Right atrium auricular region (tissue), 2 donors: ENCODE data around the gene SAMD14. TPM values are rescaled to one million over a fixed set of nuclear protein-coding genes. Genes with fewer than 3 reads are reported as not detected.

ENCODE experiments used
- DNase-seq: peaks from one replicate; pipeline ENCODE4 v3.0.0-alpha.2; 2019; ENCODE audit warnings: low spot score
- H3K27ac ChIP-seq, 2 donors: fragments of 200-600 bp; sonication (generic); 1 replicate in 1 of 2; 2 replicates in 1 of 2; pipeline ENCODE4 v1.5.1; 2016 to 2019
- H3K27me3 ChIP-seq, 2 donors: fragments of 200-600 bp; sonication (generic); one replicate each; pipeline versions ENCODE4 v1.5.1 to v1.6.0; 2017 to 2019
- H3K36me3 ChIP-seq: fragments of 200-600 bp; sonication (generic); one replicate; pipeline ENCODE4 v1.5.1; 2016
- H3K4me1 ChIP-seq, 2 donors: fragments of 200-600 bp; sonication (generic); one replicate each; pipeline versions ENCODE4 v1.5.1 to v1.6.0; 2017 to 2019
- H3K4me3 ChIP-seq, 2 donors: fragments of 200-600 bp; sonication (generic); 1 replicate in 1 of 2; 2 replicates in 1 of 2; pipeline ENCODE4 v1.5.1; 2017 to 2019; ENCODE audit warnings: mild to moderate bottlenecking in 1 of 2, moderate library complexity in 1 of 2
- H3K9me3 ChIP-seq, 2 donors: fragments of 200-600 bp; sonication (generic); one replicate each; pipeline ENCODE4 v1.5.1; 2019
- total RNA-seq, 2 donors: library from RNA; depleted of rRNA; stranded (reverse); fragments of >200 nt; gene quantifications; one replicate each; pipeline ENCODE4 v1.1.0, GENCODE V29; 2016
- TF ChIP-seq, protein P1 (sequence below), 2 donors: fragments of 200-600 bp; sonication (generic); IDR thresholded peaks; one replicate each; pipeline ENCODE4 v1.5.1; 2019; ENCODE audit warnings: antibody characterized with exemption in 2 of 2

Gene SAMD14
- total RNA-seq, 2 donors from 2014 or later: 0.78 to 1.1 TPM

DNA sequence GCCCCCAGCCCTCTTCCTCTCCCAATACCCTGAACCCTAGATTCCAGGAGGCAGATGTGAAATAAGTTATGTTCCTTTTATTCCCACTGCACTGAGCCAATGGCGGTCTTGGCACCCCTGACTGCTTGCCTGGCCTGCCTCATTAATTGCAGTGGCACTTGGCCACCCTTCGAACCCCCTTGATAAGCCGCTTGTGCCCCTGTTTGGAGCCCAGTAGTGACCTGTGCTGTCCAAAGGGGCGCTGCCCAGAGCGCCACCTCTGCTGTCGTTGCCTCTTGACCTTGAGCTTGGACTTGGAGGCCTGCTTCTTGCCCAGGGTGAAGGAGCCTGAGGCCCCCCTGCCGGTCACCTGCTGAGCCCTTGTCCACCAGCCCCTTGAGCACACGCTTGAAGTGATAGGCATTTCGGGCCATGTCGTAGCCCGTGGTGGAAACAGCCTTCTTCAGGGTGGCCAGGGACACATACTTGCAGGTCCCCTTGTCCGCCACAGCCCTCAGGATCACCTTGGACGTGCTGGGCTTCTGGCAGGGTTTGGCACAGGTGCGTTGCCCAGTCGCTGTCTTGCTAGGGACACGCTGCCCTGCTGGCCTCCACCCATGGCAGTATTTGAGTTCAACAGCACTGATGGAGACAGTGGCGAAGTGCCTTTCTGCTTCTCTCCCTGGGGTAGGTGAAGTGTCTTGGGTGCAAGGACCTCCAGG, 41.6 kb upstream of the SAMD14 start:
- Histone ChIP-seq H3K9me3 (no peaks in the 10 kb centered on the region), H3K4me1 (peaks cover 0 to 61% of the 10 kb centered on the region in 2 donors), H3K27ac (peak overlapping the region; percentile 74 to 90), H3K36me3 (no peaks in the 10 kb centered on the region), H3K27me3 (no peaks in the 10 kb centered on the region), H3K4me3 (no peak overlapping the region)
- no peak for DNase-seq
- TF ChIP-seq, protein P1, sequence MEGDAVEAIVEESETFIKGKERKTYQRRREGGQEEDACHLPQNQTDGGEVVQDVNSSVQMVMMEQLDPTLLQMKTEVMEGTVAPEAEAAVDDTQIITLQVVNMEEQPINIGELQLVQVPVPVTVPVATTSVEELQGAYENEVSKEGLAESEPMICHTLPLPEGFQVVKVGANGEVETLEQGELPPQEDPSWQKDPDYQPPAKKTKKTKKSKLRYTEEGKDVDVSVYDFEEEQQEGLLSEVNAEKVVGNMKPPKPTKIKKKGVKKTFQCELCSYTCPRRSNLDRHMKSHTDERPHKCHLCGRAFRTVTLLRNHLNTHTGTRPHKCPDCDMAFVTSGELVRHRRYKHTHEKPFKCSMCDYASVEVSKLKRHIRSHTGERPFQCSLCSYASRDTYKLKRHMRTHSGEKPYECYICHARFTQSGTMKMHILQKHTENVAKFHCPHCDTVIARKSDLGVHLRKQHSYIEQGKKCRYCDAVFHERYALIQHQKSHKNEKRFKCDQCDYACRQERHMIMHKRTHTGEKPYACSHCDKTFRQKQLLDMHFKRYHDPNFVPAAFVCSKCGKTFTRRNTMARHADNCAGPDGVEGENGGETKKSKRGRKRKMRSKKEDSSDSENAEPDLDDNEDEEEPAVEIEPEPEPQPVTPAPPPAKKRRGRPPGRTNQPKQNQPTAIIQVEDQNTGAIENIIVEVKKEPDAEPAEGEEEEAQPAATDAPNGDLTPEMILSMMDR (IDR thresholded peaks at IDR 0.05): no peak

DNA sequence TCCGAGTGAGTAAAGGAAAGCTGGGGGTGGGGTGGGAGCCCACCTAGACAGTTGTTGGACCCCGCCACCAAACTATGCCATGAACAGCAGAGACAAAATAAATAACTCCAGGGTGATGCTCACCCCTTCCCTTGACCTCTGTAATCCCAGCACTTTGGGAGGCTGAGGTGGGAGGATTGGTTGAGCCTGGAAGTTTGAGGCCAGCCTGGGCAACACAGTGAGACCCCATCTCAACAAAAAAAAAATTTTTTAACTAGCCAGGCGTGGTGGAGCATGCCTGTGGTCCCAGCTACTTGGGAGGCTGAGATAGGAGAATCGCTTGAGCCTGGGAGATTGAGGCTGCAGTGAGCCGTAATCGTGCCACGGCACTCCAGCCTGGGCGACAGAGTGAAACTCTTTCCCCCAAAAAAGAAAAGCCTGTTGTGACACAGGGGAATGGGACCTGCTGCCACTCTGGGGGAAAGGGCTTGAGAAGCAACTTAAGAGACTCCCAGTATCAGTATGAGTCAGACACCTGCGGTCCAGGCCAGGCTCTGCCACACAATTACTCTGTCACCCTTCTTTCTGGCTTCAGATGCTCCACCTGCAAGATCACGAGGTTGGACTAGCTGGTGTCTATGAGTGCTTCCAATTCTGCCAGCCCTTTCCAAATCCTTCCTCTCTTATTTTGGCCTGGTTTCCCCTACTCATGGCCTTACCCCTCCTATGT, 40.9 kb upstream of the SAMD14 start:
- no peaks in the 10 kb centered on the region for H3K9me3 ChIP-seq
- DNase-seq: no peak
- H3K27me3 ChIP-seq: no peaks in the 10 kb centered on the region
- H3K4me1 ChIP-seq: peaks cover 0 to 57% of the 10 kb centered on the region in 2 donors
- no peak overlapping the region for H3K4me3 ChIP-seq
- TF ChIP-seq, protein P1 (IDR thresholded peaks at IDR 0.05): no peak
- H3K27ac ChIP-seq: peak overlapping the region; percentile 74 to 90
- H3K36me3 ChIP-seq: no peaks in the 10 kb centered on the region

DNA sequence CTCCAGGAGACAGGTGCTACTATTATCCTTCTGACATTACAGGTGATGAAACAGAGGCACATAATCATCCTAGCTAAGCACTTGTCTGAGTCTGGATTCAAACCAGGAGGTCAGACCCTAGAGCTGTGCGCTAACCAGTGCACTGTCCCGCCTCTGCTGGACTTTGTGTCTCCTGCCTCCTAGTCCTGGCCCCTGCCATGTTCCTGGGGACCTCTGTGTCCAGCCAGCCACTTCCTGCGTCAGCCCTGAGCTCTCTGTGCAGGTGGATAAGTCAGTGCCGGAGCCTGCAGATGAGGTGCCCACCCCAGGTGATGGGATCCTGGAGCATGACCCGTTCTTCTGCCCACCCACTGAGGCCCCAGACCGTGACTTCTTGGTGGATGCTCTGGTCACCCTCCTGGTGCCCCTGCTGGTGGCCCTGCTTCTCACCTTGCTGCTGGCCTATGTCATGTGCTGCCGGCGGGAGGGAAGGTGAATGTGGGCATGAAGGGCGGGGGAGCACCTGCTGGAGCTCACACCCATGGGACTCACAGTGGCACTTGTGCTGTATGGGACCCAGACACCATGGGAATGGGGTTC, 40.0 kb upstream of the SAMD14 start:
- TF ChIP-seq, protein P1 (IDR thresholded peaks at IDR 0.05): no peak
- no peak overlapping the region for H3K4me3 ChIP-seq
- H3K27me3 ChIP-seq: no peaks in the 10 kb centered on the region
- DNase-seq: no peak
- H3K4me1 ChIP-seq: peaks cover 0 to 63% of the 10 kb centered on the region in 2 donors
- H3K9me3 ChIP-seq: no peaks in the 10 kb centered on the region
- no peaks in the 10 kb centered on the region for H3K36me3 ChIP-seq
- H3K27ac ChIP-seq: peak overlapping the region; percentile 74 to 90

DNA sequence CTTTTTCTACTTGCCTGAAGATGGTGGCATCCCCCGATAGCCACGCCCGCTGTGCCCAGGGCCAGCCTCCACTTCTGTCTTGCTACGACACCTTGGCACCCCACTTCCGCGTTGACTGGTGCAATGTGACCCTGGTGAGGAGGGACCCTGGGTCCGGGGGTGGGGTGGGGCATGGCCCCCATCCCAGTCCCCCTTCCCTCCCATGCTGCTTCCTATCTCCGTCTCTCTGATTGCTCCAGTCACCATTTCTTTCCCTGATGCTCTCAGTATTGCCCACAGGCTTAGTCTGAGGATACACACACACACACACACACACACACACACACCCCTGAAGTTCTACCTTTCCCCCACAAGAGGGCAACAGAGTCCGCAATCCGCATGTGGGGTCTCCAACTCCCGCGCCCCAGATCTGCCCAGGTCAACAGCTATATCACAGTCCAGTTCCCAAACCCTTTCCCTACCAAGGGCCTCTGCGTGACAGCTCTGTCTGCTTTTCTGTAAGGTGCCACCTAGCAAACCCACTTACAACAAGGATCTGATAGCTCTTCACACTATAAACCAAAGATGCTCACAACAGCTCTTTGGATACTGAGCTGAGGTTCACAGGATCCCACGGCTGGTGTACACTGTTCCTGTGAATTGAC, 39.3 kb upstream of the SAMD14 start:
- H3K4me3 ChIP-seq: no peak overlapping the region
- H3K4me1 ChIP-seq: peaks cover 0 to 67% of the 10 kb centered on the region in 2 donors
- no peaks in the 10 kb centered on the region for H3K9me3 ChIP-seq
- DNase-seq: no peak
- TF ChIP-seq, protein P1 (IDR thresholded peaks at IDR 0.05): peak; percentile 66 to 77
- H3K27me3 ChIP-seq: no peaks in the 10 kb centered on the region
- no peaks in the 10 kb centered on the region for H3K36me3 ChIP-seq
- peak overlapping the region in 1 of 2 donors; percentile 90 for H3K27ac ChIP-seq

DNA sequence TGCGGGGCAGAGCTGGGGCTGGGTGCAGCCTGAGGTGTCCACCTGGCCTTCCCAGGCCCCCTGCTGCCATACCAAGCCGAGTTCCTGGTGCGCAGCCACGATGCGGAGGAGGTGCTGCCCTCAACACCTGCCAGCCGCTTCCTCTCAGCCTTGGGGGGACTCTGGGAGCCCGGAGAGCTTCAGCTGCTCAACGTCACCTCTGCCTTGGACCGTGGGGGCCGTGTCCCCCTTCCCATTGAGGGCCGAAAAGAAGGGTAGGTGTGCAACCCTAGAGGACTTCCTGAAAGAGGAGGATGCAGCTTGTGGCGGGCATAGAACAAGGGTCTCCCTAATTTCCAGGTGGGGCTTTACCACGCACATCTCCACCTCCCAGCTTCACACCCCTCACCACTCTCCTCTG, 38.4 kb upstream of the SAMD14 start:
- no peaks in the 10 kb centered on the region for H3K36me3 ChIP-seq
- no peak for DNase-seq
- TF ChIP-seq, protein P1 (IDR thresholded peaks at IDR 0.05): no peak
- H3K27me3 ChIP-seq: no peaks in the 10 kb centered on the region
- H3K4me1 ChIP-seq: peaks cover 0 to 65% of the 10 kb centered on the region in 2 donors
- H3K4me3 ChIP-seq: no peak overlapping the region
- H3K27ac ChIP-seq: peak overlapping the region in 1 of 2 donors; percentile 90
- no peaks in the 10 kb centered on the region for H3K9me3 ChIP-seq
